GM18867 (cell line): Measurements from ENCODE around the gene GSG1L.

Experiments
- ATAC-seq: cut with Tn5 transposase; IDR thresholded peaks from one replicate; pipeline ENCODE4 v1.9.1; 2021; ENCODE audit warnings: mild to moderate bottlenecking, moderate library complexity; ENCODE audit not compliant: unreplicated experiment

Gene GSG1L

GRCh38 chr16:28092721-28093384 is 29.3 kb upstream of the GSG1L start:
- ATAC-seq = no peak

GRCh38 chr16:28091656-28092055 is 28.1 kb upstream of the GSG1L start:
- ATAC-seq = no peak

- ATAC-seq = no peak
These were observed 27.3 kb upstream of the GSG1L start for GRCh38 chr16:28090646-28091377.

GRCh38 chr16:28089992-28090365 is 26.5 kb upstream of the GSG1L start:
- no peak for ATAC-seq

- ATAC-seq = no peak
These were observed 25.9 kb upstream of the GSG1L start for GRCh38 chr16:28089205-28089991.

GRCh38 chr16:28087675-28088300 is 24.3 kb upstream of the GSG1L start:
- ATAC-seq = no peak

GRCh38 chr16:28087140-28087660 is 23.7 kb upstream of the GSG1L start:
- no peak for ATAC-seq

- ATAC-seq = no peak
These were observed 22.9 kb upstream of the GSG1L start for GRCh38 chr16:28086186-28087139.

- ATAC-seq = no peak
These were observed 22.1 kb upstream of the GSG1L start for GRCh38 chr16:28085389-28086171.

- ATAC-seq = no peak
These were observed 20.7 kb upstream of the GSG1L start for GRCh38 chr16:28084209-28084608.

- no peak for ATAC-seq
These were observed 19.1 kb upstream of the GSG1L start for GRCh38 chr16:28082624-28083023.

- ATAC-seq = no peak
These were observed 18.0 kb upstream of the GSG1L start for GRCh38 chr16:28081391-28081968.

- no peak for ATAC-seq
These were observed 14.7 kb upstream of the GSG1L start for GRCh38 chr16:28078261-28078660.

GRCh38 chr16:28073836-28074235 is 10.3 kb upstream of the GSG1L start:
- ATAC-seq = no peak

GRCh38 chr16:28072087-28072486 is 8.6 kb upstream of the GSG1L start:
- no peak for ATAC-seq

- no peak for ATAC-seq
These were observed 6.7 kb upstream of the GSG1L start for GRCh38 chr16:28069971-28070794.

GRCh38 chr16:28068976-28069375 is 5.5 kb upstream of the GSG1L start:
- no peak for ATAC-seq
